Loucy (cell line): ENCODE results near the gene ME3.

Experiments used
- EZH2phosphoT487 ChIP-seq: fragments of 200-600 bp; IDR thresholded peaks from 2 replicates; pipeline ENCODE4 v1.6.1; 2018; ENCODE audit warnings: antibody characterized with exemption, mild to moderate bottlenecking, moderate library complexity, borderline replicate concordance
- TF ChIP-seq, protein P1 (sequence below): fragments of 200-600 bp; sonication (generic); conservative IDR thresholded peaks from 2 replicates; pipeline ENCODE4 v1.5.1; 2014; ENCODE audit warnings: mild to moderate bottlenecking, antibody characterized with exemption, low read length

DNA sequence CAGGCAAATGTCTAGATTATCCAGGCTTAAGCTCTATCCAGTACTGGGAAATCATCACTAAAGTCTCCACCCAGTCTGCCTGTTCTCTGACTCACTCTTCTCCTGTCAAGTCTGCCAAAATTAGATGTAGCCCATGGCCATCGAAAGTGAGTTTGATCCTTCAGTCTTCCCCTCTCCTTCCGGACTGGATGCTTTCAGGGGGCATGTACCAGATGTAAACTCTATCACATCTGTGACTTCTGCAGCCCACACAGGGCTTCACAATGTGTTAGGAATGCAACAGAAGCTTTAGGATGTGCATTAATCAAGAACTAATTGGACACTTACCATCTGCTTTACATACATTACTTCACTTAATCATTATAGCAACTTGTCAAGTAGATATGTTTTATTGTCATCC is 12.3 kb downstream of the ME3 start:
- TF ChIP-seq, protein P1, sequence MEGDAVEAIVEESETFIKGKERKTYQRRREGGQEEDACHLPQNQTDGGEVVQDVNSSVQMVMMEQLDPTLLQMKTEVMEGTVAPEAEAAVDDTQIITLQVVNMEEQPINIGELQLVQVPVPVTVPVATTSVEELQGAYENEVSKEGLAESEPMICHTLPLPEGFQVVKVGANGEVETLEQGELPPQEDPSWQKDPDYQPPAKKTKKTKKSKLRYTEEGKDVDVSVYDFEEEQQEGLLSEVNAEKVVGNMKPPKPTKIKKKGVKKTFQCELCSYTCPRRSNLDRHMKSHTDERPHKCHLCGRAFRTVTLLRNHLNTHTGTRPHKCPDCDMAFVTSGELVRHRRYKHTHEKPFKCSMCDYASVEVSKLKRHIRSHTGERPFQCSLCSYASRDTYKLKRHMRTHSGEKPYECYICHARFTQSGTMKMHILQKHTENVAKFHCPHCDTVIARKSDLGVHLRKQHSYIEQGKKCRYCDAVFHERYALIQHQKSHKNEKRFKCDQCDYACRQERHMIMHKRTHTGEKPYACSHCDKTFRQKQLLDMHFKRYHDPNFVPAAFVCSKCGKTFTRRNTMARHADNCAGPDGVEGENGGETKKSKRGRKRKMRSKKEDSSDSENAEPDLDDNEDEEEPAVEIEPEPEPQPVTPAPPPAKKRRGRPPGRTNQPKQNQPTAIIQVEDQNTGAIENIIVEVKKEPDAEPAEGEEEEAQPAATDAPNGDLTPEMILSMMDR: no peak
- TF ChIP-seq EZH2phosphoT487: no peak
